GM21526 (cell line): Measurements from ENCODE around the gene CLDN11.

ENCODE experiments used
- ATAC-seq: cut with Tn5 transposase; IDR thresholded peaks from one replicate; pipeline ENCODE4 v1.9.1; 2021; ENCODE audit warnings: moderate library complexity; ENCODE audit not compliant: unreplicated experiment, low FRiP score

CLDN11 gene

DNA sequence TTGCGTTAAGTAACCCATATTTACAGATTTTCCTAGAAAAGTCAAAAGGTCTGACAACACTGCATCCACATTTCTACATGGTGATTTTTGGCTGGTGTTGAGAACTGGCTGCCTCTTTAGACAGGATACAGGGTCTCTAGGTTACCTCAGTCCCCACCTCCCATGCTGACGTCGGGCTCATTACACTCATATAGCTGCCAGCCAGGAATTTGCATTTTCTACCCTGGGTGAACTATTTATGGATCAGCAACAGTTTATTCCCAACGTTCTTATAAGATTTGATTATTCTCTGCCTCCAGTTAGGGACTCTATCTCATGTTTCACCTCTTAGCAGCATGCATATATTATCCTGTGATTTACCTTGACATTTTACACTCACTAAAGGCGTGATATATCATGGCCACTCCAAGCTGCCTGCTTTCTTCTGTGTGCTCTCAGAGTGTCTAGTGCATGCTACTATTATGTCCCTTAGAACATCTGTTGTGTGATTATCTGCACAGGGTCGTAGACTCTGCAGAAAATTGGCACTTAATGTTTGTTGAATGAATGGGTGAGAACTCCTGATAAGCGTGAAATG is 49.0 kb downstream of the CLDN11 start:
- no peak for ATAC-seq

DNA sequence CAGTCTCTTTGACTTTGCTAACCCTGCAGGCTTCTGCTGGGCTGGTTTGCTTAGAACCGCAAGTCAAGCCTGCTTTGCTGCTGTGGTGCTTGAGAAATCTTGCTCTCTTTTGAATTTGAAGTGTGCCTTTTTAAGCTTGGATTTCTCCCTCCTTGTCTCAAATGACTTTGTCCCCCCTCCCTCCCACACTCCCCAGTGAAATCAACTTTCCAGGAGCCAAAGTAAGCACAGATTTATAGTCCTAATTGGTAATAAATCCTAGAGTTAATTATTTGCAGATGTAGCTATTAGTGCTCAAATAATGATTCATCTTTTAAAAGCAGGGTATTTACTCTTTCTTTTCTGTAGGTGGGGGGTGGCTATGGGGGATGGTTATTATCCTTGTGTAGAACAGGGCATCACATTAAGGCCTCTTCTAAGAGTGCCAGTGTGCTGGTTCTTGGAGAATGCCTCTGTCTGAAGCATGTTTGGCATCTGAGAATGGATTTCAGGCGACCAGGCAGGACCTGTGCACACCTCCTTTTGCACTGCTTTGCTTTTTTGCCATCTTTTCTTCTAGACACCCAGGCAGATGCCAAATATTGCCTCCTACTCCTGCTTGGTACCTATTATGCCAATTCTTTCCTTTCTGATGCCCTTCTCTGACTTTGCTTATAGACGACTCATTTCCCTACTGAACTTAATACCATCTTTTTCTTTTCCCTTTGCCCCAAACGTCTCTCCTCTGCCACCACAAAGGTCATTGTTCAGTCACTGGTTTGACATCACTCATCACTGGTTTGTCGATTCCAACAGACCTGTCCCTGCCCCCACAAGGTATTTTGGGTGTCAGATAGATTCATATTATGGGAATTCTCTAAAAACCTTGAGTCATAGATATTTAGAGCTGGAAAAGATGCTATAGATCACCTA is 50.7 kb downstream of the CLDN11 start:
- ATAC-seq, result no peak

DNA sequence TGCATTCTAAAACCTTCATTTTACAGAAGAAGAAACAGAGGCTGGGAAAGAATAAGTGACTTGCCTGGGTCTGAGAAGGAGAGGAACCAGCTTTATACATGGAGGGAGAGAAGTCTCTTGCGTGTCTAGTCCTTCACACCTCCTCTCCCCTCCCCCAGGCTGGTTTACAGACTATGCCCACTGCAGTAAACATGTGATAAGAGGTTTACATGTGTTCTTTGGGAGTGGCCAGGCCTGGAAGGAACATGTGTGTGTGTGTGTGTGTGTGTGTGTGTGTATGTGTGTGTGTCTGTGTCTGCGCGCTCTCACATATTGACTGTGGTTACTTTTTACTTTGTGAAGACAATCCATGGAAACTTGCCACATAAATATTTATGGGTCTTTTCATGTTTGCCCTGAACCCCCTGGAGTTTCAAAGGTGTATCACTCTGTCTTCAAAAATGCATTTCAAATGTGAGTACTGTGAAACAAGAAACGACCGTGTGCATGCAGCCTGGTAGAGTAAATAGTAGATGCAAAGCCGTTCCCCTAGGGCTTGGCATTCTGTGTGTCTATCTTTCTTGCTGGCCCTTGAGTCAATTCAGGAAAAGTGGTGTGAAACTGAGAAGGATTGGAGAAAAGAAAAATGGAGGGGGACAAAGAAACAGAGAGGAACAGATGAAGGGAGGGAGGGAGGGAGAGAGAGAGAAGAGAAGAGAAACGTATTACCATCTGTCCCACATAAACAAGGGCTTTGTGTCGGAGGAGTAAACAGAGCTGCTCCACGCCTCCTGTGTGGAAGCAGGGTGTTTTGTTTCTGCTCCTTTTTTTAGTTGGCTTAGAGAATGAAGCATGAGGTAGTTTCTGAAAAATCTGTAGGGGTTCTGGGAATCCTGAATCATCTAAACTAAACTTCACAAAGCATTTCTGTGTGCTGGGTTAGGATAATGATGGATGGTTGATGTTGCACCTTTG is 51.7 kb downstream of the CLDN11 start:
- no peak for ATAC-seq

- ATAC-seq, result no peak
These were observed 52.5 kb downstream of the CLDN11 start for GRCh38 chr3:170471149-170471548.

- ATAC-seq, result no peak
These were observed 54.7 kb downstream of the CLDN11 start for GRCh38 chr3:170473358-170473757.

DNA sequence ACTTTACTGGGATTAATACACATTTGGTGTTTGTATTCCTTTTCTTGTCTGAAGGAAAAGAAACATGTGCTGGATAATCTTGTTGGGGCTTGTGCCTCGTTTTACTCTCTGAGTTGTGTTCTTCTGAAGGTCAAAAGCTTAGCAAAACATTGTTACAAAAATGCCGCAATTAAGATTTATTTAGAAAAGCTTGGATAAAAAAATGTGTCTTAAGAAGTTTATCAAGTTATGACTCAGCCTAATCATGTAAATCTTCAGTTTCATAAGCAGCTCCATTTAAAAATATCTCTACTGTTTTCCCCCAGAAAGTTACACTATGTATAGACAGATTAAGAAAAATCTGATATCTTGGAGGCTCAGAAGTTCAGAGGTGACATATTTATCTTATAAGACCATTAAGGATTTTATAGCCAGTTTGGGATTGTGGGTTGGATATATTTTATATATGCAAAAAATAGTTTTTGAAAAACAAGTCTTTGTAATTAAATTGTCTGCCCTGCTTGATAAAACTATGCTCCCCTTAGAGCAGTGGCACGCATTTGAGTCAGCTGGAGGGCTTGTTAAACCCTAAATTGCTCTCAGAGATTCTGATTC is 56.5 kb downstream of the CLDN11 start:
- ATAC-seq, result no peak

- no peak for ATAC-seq
These were observed 57.6 kb downstream of the CLDN11 start for GRCh38 chr3:170476291-170476690.

DNA sequence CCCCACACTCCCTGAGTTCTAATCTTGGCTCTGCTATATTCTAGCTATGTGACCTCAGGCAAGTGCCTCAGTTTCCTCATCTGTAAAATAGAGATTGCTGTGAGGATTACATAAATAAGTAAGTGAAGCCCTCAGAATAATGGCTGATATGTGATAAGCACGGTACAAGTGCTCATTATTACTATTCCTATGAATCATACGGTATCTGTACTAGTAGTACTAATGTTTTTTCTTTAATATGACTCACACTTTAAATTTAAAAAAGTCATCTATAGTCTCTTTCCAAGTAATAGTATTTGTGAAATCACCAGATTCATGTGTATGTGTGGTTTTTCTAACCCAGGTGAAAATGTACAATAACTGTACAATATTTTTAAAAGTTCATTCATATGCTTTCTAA is 58.7 kb downstream of the CLDN11 start:
- no peak for ATAC-seq

GRCh38 chr3:170480111-170480510 is 61.4 kb downstream of the CLDN11 start:
- no peak for ATAC-seq

- no peak for ATAC-seq
These were observed 63.5 kb downstream of the CLDN11 start for GRCh38 chr3:170482199-170482598.

- ATAC-seq, result no peak
These were observed 65.0 kb downstream of the CLDN11 start for GRCh38 chr3:170483485-170484262.
